ENCODE measurements around the gene FBXO22.
"Not testable (repeated sequence)": the region's sequence is repeated elsewhere in the genome, so short reads cannot be mapped to it uniquely, and the experiment has no call there.

The FBXO22 gene
- total RNA-seq = 12.6 to 18.0 (median 13.1) reads per million in 3 donors

GRCh38 chr15:75903331-75904239 lies at the start of gene FBXO22:
Gene FBXO22, plus strand, starts transcription at chr15:75903878. Its CDS starts 86 bp downstream, at chr15:75903964.
- no peaks in the 10 kb centered on the region for H3K27me3 ChIP-seq (replicated peaks; ENCODE audit: control insufficient read depth, insufficient read depth, low read length, poor library complexity, severe bottlenecking)
- peak; percentile 78 to 81 (median 80) for DNase-seq
- peaks cover 8% of the 10 kb centered on the region for H3K36me3 ChIP-seq (ENCODE audit: control insufficient read depth, insufficient read depth, low read length)

GRCh38 chr15:75857886-75858285 lies 45.8 kb upstream of the FBXO22 start:
- H3K27ac ChIP-seq (ENCODE audit: insufficient read depth, low read length, poor library complexity, severe bottlenecking) = no peak overlapping the region
- H3K36me3 ChIP-seq (ENCODE audit: control insufficient read depth, insufficient read depth, low read length) = peaks cover 10% of the 10 kb centered on the region
- DNase-seq = no peak

More at GRCh38 chr15:75903331-75904239, at the start of gene FBXO22:
- peak within 1 kb of the TSS; percentile 73 for H3K4me3 ChIP-seq (ENCODE audit: insufficient read depth, low read depth, low read length, poor library complexity, severe bottlenecking)
- no peaks in the 10 kb centered on the region for H3K9me3 ChIP-seq (ENCODE audit: control insufficient read depth, low read length)
- H3K4me1 ChIP-seq (ENCODE audit: control insufficient read depth, insufficient read depth, low read length, poor library complexity, severe bottlenecking) = peaks cover 7% of the 10 kb centered on the region
- peak within 1 kb of the TSS; percentile 69 for H3K27ac ChIP-seq (ENCODE audit: insufficient read depth, low read length, poor library complexity, severe bottlenecking)

GRCh38 chr15:75861750-75862402 lies 41.8 kb upstream of the FBXO22 start:
- Histone ChIP-seq H3K36me3 (ENCODE audit: control insufficient read depth, insufficient read depth, low read length) (peaks cover 5% of the 10 kb centered on the region), H3K4me3 (ENCODE audit: insufficient read depth, low read depth, low read length, poor library complexity, severe bottlenecking) (no peak overlapping the region), H3K9me3 (ENCODE audit: control insufficient read depth, low read length) (no peaks in the 10 kb centered on the region), H3K4me1 (ENCODE audit: control insufficient read depth, insufficient read depth, low read length, poor library complexity, severe bottlenecking) (peaks cover 3% of the 10 kb centered on the region), H3K27ac (ENCODE audit: insufficient read depth, low read length, poor library complexity, severe bottlenecking) (no peak overlapping the region), H3K27me3 (replicated peaks; ENCODE audit: control insufficient read depth, insufficient read depth, low read length, poor library complexity, severe bottlenecking) (no peaks in the 10 kb centered on the region)
- no peak for DNase-seq

More at GRCh38 chr15:75857886-75858285, 45.8 kb upstream of the FBXO22 start:
- H3K9me3 ChIP-seq (ENCODE audit: control insufficient read depth, low read length) = no peaks in the 10 kb centered on the region
- H3K27me3 ChIP-seq (replicated peaks; ENCODE audit: control insufficient read depth, insufficient read depth, low read length, poor library complexity, severe bottlenecking) = no peaks in the 10 kb centered on the region
- H3K4me3 ChIP-seq (ENCODE audit: insufficient read depth, low read depth, low read length, poor library complexity, severe bottlenecking) = no peak overlapping the region
- H3K4me1 ChIP-seq (ENCODE audit: control insufficient read depth, insufficient read depth, low read length, poor library complexity, severe bottlenecking) = no peaks in the 10 kb centered on the region

GRCh38 chr15:75862796-75863195 lies 40.9 kb upstream of the FBXO22 start:
- H3K27ac ChIP-seq (ENCODE audit: insufficient read depth, low read length, poor library complexity, severe bottlenecking) = no peak overlapping the region
- H3K9me3 ChIP-seq (ENCODE audit: control insufficient read depth, low read length) = no peaks in the 10 kb centered on the region
- H3K27me3 ChIP-seq (replicated peaks; ENCODE audit: control insufficient read depth, insufficient read depth, low read length, poor library complexity, severe bottlenecking) = no peaks in the 10 kb centered on the region

GRCh38 chr15:75864213-75865059 lies 39.2 kb upstream of the FBXO22 start:
- Histone ChIP-seq H3K4me1 (ENCODE audit: control insufficient read depth, insufficient read depth, low read length, poor library complexity, severe bottlenecking) (peaks cover 4% of the 10 kb centered on the region), H3K27ac (ENCODE audit: insufficient read depth, low read length, poor library complexity, severe bottlenecking) (no peak overlapping the region)
- no peak for DNase-seq

More at GRCh38 chr15:75862796-75863195, 40.9 kb upstream of the FBXO22 start:
- Histone ChIP-seq H3K36me3 (ENCODE audit: control insufficient read depth, insufficient read depth, low read length) (peaks cover 5% of the 10 kb centered on the region), H3K4me3 (ENCODE audit: insufficient read depth, low read depth, low read length, poor library complexity, severe bottlenecking) (no peak overlapping the region), H3K4me1 (ENCODE audit: control insufficient read depth, insufficient read depth, low read length, poor library complexity, severe bottlenecking) (peaks cover 4% of the 10 kb centered on the region)
- DNase-seq = no peak

GRCh38 chr15:75866045-75866444 lies 37.6 kb upstream of the FBXO22 start:
- H3K36me3 ChIP-seq (ENCODE audit: control insufficient read depth, insufficient read depth, low read length); H3K27ac ChIP-seq (ENCODE audit: insufficient read depth, low read length, poor library complexity, severe bottlenecking); DNase-seq; H3K4me1 ChIP-seq (ENCODE audit: control insufficient read depth, insufficient read depth, low read length, poor library complexity, severe bottlenecking); H3K4me3 ChIP-seq (ENCODE audit: insufficient read depth, low read depth, low read length, poor library complexity, severe bottlenecking); H3K27me3 ChIP-seq (replicated peaks; ENCODE audit: control insufficient read depth, insufficient read depth, low read length, poor library complexity, severe bottlenecking); H3K9me3 ChIP-seq (ENCODE audit: control insufficient read depth, low read length): not testable (repeated sequence)

More at GRCh38 chr15:75864213-75865059, 39.2 kb upstream of the FBXO22 start:
- H3K27me3 ChIP-seq (replicated peaks; ENCODE audit: control insufficient read depth, insufficient read depth, low read length, poor library complexity, severe bottlenecking) = no peaks in the 10 kb centered on the region
- H3K4me3 ChIP-seq (ENCODE audit: insufficient read depth, low read depth, low read length, poor library complexity, severe bottlenecking) = no peak overlapping the region
- H3K9me3 ChIP-seq (ENCODE audit: control insufficient read depth, low read length) = no peaks in the 10 kb centered on the region
- peaks cover 5% of the 10 kb centered on the region for H3K36me3 ChIP-seq (ENCODE audit: control insufficient read depth, insufficient read depth, low read length)

- H3K4me1 ChIP-seq (ENCODE audit: control insufficient read depth, insufficient read depth, low read length, poor library complexity, severe bottlenecking) = peaks cover 4% of the 10 kb centered on the region
- no peaks in the 10 kb centered on the region for H3K9me3 ChIP-seq (ENCODE audit: control insufficient read depth, low read length)
- H3K4me3 ChIP-seq (ENCODE audit: insufficient read depth, low read depth, low read length, poor library complexity, severe bottlenecking) = no peak overlapping the region
- DNase-seq = no peak
- peaks cover 8% of the 10 kb centered on the region for H3K36me3 ChIP-seq (ENCODE audit: control insufficient read depth, insufficient read depth, low read length)
- H3K27ac ChIP-seq (ENCODE audit: insufficient read depth, low read length, poor library complexity, severe bottlenecking) = no peak overlapping the region
- no peaks in the 10 kb centered on the region for H3K27me3 ChIP-seq (replicated peaks; ENCODE audit: control insufficient read depth, insufficient read depth, low read length, poor library complexity, severe bottlenecking)
Measured at GRCh38 chr15:75866916-75867315, 36.8 kb upstream of the FBXO22 start.

- H3K4me1 ChIP-seq (ENCODE audit: control insufficient read depth, insufficient read depth, low read length, poor library complexity, severe bottlenecking) = peaks cover 4% of the 10 kb centered on the region
- peaks cover 4% of the 10 kb centered on the region for H3K36me3 ChIP-seq (ENCODE audit: control insufficient read depth, insufficient read depth, low read length)
- no peak overlapping the region for H3K4me3 ChIP-seq (ENCODE audit: insufficient read depth, low read depth, low read length, poor library complexity, severe bottlenecking)
- H3K27me3 ChIP-seq (replicated peaks; ENCODE audit: control insufficient read depth, insufficient read depth, low read length, poor library complexity, severe bottlenecking) = no peaks in the 10 kb centered on the region
- no peak overlapping the region for H3K27ac ChIP-seq (ENCODE audit: insufficient read depth, low read length, poor library complexity, severe bottlenecking)
- DNase-seq = no peak
- H3K9me3 ChIP-seq (ENCODE audit: control insufficient read depth, low read length) = no peaks in the 10 kb centered on the region
Measured at GRCh38 chr15:75867449-75867848, 36.2 kb upstream of the FBXO22 start.

- Histone ChIP-seq H3K27ac (ENCODE audit: insufficient read depth, low read length, poor library complexity, severe bottlenecking) (no peak overlapping the region), H3K9me3 (ENCODE audit: control insufficient read depth, low read length) (no peaks in the 10 kb centered on the region), H3K27me3 (replicated peaks; ENCODE audit: control insufficient read depth, insufficient read depth, low read length, poor library complexity, severe bottlenecking) (no peaks in the 10 kb centered on the region), H3K36me3 (ENCODE audit: control insufficient read depth, insufficient read depth, low read length) (peaks cover 4% of the 10 kb centered on the region), H3K4me3 (ENCODE audit: insufficient read depth, low read depth, low read length, poor library complexity, severe bottlenecking) (no peak overlapping the region), H3K4me1 (ENCODE audit: control insufficient read depth, insufficient read depth, low read length, poor library complexity, severe bottlenecking) (peaks cover 4% of the 10 kb centered on the region)
- DNase-seq = no peak
Measured at GRCh38 chr15:75868019-75868418, 35.7 kb upstream of the FBXO22 start.
